ENCODE results near the gene PLK2. TPM values are rescaled to one million over a fixed set of nuclear protein-coding genes. Genes with fewer than 3 reads are reported as not detected.

PLK2 gene
- 16.2 and 23.5 TPM in 2 replicates for total RNA-seq

GRCh38 chr5:58460002-58460731 is at the start of gene PLK2:
Gene PLK2 (minus strand): TSS chr5:58460086. CDS start chr5:58459959, 127 bp downstream.

GRCh38 chr5:58491216-58491892 is 31.5 kb upstream of the PLK2 start, which contains the start of gene GAPT:
Gene GAPT (plus strand): TSS chr5:58491435. CDS start chr5:58494537, 3,102 bp downstream.

Other genes with a start within 250 kb of the PLK2 start
- not detected in 2 replicates for gene GAPT, start 31.3 kb upstream of the PLK2 start, total RNA-seq
- gene RAB3C, start 123.0 kb upstream of the PLK2 start, total RNA-seq = not detected in 2 replicates

All from subcutaneous preadipocyte (primary cell).